ENCODE measurements around the gene PRDX5.

PRDX5 gene
- 36.7 to 129 (median 70.1) reads per million in 17 experiments for total RNA-seq

GRCh38 chr11:64317961-64318765 lies at the start of gene PRDX5:
PRDX5 (plus strand) TSS chr11:64318121; CDS start chr11:64318216, 95 bp downstream.
- peak; percentile 99 for DNase-seq

DNA sequence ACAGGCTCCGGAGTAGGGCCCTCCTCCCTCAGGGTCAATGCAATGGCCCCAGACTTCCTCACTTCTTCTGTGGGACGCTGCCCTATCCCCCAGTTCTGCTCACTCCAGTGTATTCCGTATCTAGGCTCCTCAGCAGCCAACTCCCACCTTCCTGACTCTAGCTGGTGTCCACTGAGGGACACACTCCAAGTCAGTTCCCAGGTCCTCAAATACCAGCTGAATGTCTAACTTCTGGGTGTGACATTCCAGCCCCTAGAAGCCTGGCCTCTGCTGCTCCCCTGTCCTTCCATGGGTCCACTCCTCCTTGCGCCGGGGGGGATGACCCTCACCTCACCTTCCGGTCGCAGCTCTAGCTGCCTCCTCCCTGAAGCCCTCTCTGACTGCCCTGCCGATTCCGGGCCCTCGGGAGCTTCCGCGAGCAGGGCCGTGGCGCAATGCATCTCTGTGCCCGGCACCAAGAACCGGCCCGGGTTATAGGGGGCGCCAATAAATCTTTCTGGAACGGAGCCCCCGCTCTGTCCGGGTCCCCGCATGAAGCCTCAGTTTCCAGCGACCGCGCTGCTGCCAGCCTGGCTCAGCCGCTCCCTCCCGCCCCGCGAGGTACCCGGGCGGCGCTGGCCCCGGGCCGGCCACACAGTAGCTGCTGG lies 48.9 kb upstream of the PRDX5 start:
- peak; percentile 64 to 83 (median 79) for DNase-seq

DNA sequence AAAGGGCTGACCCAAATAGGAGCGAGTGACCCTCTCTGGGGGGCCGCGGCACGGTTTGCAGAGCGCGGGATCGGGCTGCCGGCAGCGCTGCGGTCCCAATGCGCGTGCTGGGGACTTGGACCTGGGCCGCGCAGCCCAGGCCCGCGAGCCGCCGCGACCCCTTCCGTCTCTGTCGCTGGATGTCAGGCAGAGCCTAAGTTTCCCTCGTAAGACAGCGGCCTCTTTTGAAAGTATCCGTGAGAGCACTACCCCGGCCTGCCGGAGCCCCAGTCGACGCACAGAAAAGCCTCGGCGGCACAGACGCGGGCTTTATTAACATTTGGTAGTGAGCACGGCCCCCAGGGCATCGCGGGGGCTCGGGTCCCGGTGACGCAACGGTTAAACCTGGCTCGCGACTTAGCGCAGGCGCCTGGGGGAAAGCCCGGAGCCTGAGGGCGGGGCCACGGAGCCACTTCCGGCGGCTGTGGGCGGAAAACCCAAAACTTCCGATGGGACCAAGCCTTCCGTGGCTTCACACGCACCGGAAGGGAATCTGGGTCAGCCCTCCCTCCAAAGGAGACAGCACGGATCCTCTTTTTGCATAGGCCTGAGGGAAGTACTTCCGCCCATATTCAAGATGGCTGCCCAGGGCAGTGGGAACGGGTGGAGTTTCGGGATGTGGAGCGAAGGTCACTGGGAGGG lies 48.2 kb upstream of the PRDX5 start:
- DNase-seq = peak; percentile 98 to 100 (median 99)

DNA sequence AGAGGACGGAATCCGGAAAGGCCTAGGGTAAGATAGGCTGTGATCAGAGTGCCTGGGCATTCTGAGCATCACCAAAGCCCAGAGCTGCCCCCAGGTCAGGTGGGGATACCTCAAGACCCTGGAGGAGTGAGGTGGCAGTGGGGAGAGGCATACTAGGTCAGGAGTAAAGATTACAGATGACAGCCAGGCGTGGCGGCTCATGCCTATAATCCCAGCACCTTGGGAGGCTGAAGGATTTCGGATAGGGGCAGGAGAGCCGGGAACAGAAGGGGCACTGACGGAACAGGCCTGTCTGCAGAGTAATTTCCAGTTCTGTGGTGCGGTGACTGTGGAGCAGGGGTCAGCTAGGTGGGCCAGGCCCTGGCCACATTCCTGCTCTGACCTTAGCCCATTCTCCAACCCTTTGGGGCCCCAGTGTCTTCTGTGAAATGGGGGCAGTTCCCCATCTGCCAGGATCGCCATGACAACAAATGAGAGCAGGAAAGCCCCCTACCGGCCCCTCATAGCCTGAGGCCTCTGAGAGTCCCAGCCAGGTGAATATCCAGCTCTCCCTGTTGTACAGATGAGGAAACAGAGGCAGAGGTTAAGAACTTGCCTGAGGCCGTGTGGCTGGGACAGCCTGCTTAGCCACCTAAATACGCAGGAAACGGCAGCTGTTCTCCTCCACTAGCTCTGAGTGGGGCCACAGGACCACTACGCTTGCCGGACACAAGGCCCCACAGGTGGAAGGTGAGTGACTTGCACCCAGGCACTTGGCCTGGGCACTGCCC lies 42.7 kb upstream of the PRDX5 start:
- DNase-seq = no peak

GRCh38 chr11:64275841-64276240 lies 42.1 kb upstream of the PRDX5 start:
- DNase-seq = no peak

DNA sequence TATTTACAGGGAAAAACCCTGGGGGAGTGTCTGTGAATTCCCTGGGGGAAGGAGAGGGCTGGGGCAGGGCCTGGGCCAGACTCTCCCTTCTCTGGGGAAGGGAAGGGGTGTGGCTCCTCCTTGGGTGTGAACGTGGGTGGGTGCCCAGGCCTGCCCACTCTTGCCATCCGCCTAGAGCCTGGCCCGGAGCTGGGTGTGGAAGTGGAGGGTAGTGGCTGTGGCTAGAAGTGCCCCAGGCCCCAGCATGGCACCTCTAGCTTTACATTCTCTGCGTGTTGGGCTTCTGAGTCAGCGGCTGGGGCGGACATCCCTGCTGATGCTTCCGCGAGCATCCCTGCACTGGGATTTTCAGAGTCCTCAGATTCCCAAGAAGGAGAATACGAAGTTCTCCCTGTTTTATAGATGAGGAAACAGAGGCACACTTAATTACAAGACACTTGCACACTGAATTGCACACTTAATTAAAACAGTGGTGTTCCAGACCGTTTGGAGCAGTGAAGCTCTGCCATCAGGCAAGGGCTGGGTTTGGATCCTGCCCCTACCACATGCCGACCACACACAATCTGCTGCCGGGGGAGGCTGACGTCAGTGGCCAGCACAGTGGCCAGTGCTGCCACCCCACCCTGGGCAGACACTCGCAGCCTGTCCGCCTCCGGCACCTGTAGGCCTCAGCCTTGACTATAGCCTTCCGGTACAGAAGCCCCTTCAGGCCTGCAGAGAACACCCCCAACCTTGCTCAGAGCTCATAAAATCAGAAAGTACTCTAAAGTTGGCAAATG lies 41.1 kb upstream of the PRDX5 start:
- DNase-seq = no peak

GRCh38 chr11:64278576-64279190 lies 39.2 kb upstream of the PRDX5 start:
- no peak for DNase-seq

DNA sequence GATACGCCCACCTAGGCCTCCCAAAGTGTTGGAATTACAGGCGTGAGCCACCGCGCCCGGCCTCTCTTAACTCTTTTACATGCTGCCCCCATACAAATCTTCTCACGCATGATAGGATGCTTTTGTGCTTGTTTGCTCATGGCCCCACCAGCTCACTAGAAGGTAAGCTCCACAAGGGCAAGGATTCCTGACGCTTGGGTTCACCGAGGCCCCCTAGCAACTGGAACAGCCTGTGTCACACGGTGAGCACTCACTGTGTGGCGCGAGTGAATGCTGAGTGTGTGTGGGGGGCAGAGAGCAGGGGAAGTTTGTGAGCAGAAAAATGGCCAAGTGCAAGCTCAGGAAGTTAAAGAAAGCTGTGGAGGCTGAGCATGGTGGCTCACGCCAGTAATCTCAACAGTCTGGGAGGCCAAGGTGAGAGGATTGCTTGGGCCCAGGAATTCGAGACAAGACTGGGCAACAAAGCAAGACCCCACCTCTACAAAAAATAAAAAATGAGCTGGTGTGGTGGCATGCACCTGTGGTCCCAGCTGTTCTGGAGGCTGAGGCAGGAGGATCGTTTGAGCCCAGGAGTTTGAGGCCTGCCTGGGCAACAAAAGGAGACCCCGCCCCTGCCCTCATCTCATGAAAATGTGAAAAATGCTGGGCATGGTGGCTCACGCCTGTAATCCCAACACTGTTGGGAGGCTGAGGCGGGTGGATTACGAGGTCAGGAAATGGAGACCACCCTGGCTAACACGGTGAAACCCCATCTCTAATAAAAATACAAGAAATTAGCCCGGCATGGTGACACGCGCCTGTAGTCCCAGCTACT lies 35.8 kb upstream of the PRDX5 start:
- DNase-seq = no peak

DNA sequence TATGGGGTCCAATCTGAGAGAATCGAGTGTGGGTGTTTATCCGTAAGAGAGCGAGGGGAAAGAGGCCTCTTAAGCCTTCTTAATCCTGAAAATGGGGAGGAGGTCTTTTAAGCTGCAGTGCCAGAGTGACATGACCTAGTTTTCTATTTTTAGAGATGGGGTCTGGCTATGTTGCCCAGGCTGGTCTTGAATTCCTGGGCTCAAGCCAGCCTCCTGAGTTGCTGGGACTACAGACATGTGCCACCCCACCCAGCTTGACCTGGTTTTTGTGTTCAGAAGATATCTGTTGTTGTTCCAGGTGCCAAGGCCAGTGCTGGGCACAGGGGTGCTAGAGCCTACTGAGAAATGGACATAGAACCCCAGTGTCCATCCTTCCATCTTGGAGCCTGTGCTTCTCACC lies 34.8 kb upstream of the PRDX5 start:
- DNase-seq = no peak

GRCh38 chr11:64284048-64284961 lies 33.6 kb upstream of the PRDX5 start, which contains the start of gene BAD:
BAD (minus strand) TSS chr11:64284665; CDS start chr11:64284368, 297 bp downstream.
- DNase-seq = peak; percentile 95 to 98 (median 96)

DNA sequence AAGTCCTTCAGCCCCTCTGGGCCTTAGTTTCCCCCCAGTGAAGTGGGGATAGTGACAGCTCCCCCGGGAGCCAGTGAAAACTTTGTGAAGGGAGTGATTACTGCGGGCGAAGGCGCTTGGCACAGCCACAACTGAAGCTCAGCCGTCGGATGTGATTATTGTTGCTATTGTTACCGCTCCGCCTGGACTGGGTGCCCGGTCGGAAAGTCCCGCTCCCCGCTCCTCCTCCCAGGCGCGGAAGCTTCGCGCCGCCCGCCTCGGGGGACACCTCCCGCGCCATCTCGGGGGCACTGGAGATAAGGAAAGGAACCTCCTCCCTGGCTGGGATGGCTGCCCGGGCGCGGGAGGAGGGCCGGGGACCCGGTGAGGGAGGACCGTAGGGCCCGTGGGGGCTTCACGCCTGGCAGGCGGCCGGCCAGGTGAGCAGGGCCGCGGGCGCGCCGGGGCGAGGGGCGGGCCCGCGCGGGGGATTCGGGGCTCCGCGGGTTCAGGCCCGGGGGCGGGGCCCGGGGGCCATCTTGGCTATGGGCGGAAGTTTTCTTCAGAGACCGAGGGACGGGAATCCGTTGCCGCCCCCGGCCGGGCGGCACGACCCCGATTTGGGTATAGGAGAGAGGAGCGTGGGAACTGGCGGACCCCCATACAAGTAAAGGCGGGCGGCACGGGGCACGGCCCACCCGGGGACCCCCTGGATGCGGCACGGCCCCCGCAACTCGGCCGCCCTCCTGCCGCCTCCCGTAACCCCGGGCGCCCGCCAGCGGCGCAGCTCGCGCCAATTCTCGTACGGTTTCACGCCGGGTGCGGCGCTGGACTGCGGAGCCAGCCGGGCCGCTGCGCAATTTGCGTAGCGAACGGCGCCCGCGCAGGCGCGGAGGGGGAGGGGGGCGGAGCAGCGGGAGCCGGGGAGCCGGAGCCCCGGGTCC lies 32.7 kb upstream of the PRDX5 start, which contains the start of gene GPR137:
GPR137 (plus strand) TSS at position 887 of the 923 bp plus-strand sequence. CDS start 677 bp downstream, outside the sequence.
- DNase-seq = peak; percentile 84 to 95 (median 91)

DNA sequence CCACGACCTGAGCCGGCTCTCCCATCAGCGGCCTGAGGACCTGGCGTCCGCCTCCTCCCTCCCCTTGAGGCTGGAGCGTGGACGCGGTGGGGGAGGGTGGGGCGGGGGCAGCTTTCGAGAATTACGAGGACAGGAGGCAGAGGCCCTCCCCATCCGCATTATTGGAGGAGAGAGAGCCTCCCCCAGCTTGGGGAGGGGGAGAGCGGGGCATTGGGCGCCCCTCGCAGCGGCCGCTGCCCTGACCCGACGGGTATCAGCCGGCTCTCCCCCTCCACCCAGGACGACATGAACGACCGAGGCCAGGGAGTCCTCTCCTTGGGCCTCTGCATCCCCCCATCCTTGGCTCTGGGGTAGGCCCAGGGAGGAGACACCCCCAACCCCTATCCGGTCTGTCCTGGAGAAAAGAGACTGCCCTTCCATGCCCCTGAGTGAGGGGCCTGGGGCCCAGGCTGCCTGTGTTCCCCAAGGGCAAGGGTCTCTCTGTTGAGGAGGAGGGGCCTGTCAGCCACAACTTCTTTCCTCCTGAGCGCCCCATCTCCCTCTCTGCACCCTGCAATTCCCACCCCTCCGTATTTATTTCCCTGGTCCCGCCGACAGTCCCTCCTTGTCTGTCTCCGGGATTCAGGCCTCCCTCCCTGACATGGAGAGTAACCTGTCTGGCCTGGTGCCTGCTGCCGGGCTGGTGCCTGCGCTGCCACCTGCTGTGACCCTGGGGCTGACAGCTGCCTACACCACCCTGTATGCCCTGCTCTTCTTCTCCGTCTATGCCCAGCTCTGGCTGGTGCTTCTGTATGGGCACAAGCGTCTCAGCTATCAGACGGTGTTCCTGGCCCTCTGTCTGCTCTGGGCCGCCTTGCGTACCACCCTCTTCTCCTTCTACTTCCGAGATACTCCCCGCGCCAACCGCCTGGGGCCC lies 31.8 kb upstream of the PRDX5 start:
- peak in 1 of 4 experiments; percentile 14 for DNase-seq

DNA sequence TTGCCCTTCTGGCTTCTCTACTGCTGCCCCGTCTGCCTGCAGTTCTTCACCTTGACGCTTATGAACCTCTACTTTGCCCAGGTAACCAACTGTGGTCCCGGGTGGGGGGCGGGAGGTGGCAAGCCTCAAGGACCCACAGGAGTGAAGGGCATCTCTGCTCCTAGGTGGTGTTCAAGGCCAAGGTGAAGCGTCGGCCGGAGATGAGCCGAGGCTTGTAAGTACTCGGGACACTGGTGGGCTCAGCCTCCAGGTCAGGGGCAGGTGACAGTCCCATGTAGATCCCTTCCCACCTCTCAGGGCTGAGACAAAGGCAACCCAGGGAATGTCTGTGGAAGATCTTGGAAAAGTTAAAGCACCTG lies 31.1 kb upstream of the PRDX5 start:
- DNase-seq = no peak

DNA sequence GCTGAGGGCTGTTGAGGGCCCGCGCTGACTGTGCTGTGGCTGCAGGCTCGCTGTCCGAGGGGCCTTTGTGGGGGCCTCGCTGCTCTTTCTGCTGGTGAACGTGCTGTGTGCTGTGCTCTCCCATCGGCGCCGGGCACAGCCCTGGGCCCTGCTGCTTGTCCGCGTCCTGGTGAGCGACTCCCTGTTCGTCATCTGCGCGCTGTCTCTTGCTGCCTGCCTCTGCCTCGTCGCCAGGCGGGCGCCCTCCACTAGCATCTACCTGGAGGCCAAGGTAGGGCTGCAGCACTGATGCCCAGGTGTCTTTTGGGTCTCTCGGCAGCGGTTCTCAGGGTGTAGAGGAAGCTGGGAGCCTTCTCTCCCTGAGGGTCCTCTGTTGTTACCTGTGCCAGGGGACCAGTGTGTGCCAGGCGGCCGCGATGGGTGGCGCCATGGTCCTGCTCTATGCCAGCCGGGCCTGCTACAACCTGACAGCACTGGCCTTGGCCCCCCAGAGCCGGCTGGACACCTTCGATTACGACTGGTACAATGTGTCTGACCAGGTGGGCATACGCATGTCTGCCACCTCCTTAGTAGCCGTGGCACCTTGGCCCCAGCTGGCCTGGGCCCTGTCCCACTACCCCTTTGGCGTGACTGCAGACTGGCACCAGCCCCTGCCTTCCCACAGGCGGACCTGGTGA lies 30.1 kb upstream of the PRDX5 start:
- DNase-seq = no peak

- DNase-seq = no peak
These were observed 29.6 kb upstream of the PRDX5 start for GRCh38 chr11:64288353-64288750.

- no peak for DNase-seq
These were observed 28.8 kb upstream of the PRDX5 start for GRCh38 chr11:64289002-64289564.
